ENCODE results near the gene RAB40C. TPM values are rescaled to one million over a fixed set of nuclear protein-coding genes. Genes with fewer than 3 reads are reported as not detected.

Gene RAB40C
- total and polyA plus RNA-seq, 10 of the 15 experiments (the other 5 are each of a cell fraction or from before 2014, with no cell fraction given): 0.06 to 12.8 (median 4.6) TPM

GRCh38 chr16:624526-625070 lies 34.7 kb downstream of the RAB40C start (continued):
- no peak for TF ChIP-seq PRDM15 (CRISPR knock-in tag; IDR thresholded peaks at IDR 0.05)

GRCh38 chr16:625117-625976 lies 35.5 kb downstream of the RAB40C start:
- H3K4me1 ChIP-seq (ENCODE audit: control insufficient read depth, insufficient read depth, low read length): no peaks in the 10 kb centered on the region
- no peak for DNase-seq (ENCODE audit: low read depth, low spot score)
- CTCF ChIA-PET: interaction anchor here (0.9 kb wide), 1 partner anchor 11 kb away, joined by 4 read pairs; the partner anchor contains the start of gene METTL26
- FAIRE-seq: no peak
- no peaks in the 10 kb centered on the region for H3K9me3 ChIP-seq (replicated peaks; ENCODE audit: control insufficient read depth, insufficient read depth, low read length)
- H3K9ac ChIP-seq (ENCODE audit: control insufficient read depth, insufficient read depth, low read length): no peak overlapping the region
- POLR2A ChIA-PET: no interaction called here
- H3K4me2 ChIP-seq (ENCODE audit: control insufficient read depth, insufficient read depth): no peak overlapping the region
- TF ChIP-seq JUNB (IDR thresholded peaks at IDR 0.05) (no peak), NFYB (IDR thresholded peaks at IDR 0.05; ENCODE audit: insufficient read depth, low read depth, low read length) (no peak), POLR2AphosphoS2 (IDR thresholded peaks at IDR 0.05; ENCODE audit: low read depth, low read length) (no peak)
- H4K20me1 ChIP-seq (ENCODE audit: control insufficient read depth, insufficient read depth): no peaks in the 10 kb centered on the region; the same call in 1 of the 2 replicates
- intact Hi-C loops (cut with micrococcal nuclease; ENCODE audit: unreplicated experiment) (no loop called here), in situ Hi-C loops (cut with MboI) (no loop called here)
- H3K36me3 ChIP-seq (ENCODE audit: control insufficient read depth in 2 of 2, insufficient read depth in 2 of 2, low read length in 1 of 2): no peaks in the 10 kb centered on the region; a peak in 1 of 4 replicates
- no peaks in the 10 kb centered on the region for H3K27me3 ChIP-seq (replicated peaks in 1 of 2; ENCODE audit: control insufficient read depth in 2 of 2, insufficient read depth in 2 of 2, low read length in 1 of 2)
- no peak overlapping the region for H2AFZ ChIP-seq (ENCODE audit: control insufficient read depth, low read depth, low read length)
- SMC1A ChIA-PET (ENCODE audit: uncharacterized antibody, unreplicated experiment): no interaction called here
- 82% methylated on average over 30 of the region's 37 CpGs for WGBS (ENCODE audit: insufficient coverage, insufficient replicate concordance, low lambda C conversion rate, missing lambda C conversion rate)
- RAD21 ChIA-PET (ENCODE audit: unreplicated experiment): no interaction called here
- ATAC-seq: no peak
- H3K4me3 ChIP-seq: no peak overlapping the region
- H3K27ac ChIP-seq (ENCODE audit: control insufficient read depth, insufficient read depth): no peak overlapping the region
- no TSS peak for BruUV-seq (replicated peaks)
- H3K79me2 ChIP-seq (ENCODE audit: control insufficient read depth, insufficient read depth, low read length): no peaks in the 10 kb centered on the region
